CD4-positive, alpha-beta T cell treated with Interleukin-17A for 1 hour (primary cell): Measurements from ENCODE around the gene TPSD1.
"Not testable (repeated sequence)": the region's sequence is repeated elsewhere in the genome, so short reads cannot be mapped to it uniquely, and the experiment has no call there.

ENCODE experiments used
- DNase-seq: peaks from one replicate; pipeline ENCODE4 v3.0.0-alpha.2; 2020

TPSD1 gene

GRCh38 chr16:1283996-1284616, 28.2 kb downstream of the TPSD1 start:
- DNase-seq = no peak

GRCh38 chr16:1285669-1286512, 30.0 kb downstream of the TPSD1 start:
- no peak for DNase-seq

GRCh38 chr16:1286513-1287094, 30.7 kb downstream of the TPSD1 start:
- no peak for DNase-seq

- DNase-seq = no peak
These were observed 32.3 kb downstream of the TPSD1 start for GRCh38 chr16:1287982-1288670.

- DNase-seq = peak; percentile 23
These were observed 33.1 kb downstream of the TPSD1 start for GRCh38 chr16:1288813-1289476.

- no peak for DNase-seq
These were observed 33.6 kb downstream of the TPSD1 start for GRCh38 chr16:1289477-1289866.

GRCh38 chr16:1290063-1290501, 34.2 kb downstream of the TPSD1 start:
- DNase-seq = no peak

- no peak for DNase-seq
These were observed 35.1 kb downstream of the TPSD1 start for GRCh38 chr16:1290860-1291575.

GRCh38 chr16:1291576-1291974, 35.7 kb downstream of the TPSD1 start:
- no peak for DNase-seq

GRCh38 chr16:1292208-1292607, 36.3 kb downstream of the TPSD1 start:
- DNase-seq = not testable (repeated sequence)

GRCh38 chr16:1292808-1293207, 36.9 kb downstream of the TPSD1 start:
- not testable (repeated sequence) for DNase-seq

GRCh38 chr16:1293921-1294656, 38.2 kb downstream of the TPSD1 start:
- DNase-seq = no peak

- DNase-seq = no peak
These were observed 39.6 kb downstream of the TPSD1 start for GRCh38 chr16:1295465-1295864.

GRCh38 chr16:1296688-1297017, 40.8 kb downstream of the TPSD1 start:
- DNase-seq = not testable (repeated sequence)

GRCh38 chr16:1297018-1297696, 41.3 kb downstream of the TPSD1 start:
- no peak for DNase-seq

GRCh38 chr16:1298406-1298805, 42.5 kb downstream of the TPSD1 start:
- no peak for DNase-seq

GRCh38 chr16:1299012-1299867, 43.4 kb downstream of the TPSD1 start:
- DNase-seq = no peak

- no peak for DNase-seq
These were observed 44.0 kb downstream of the TPSD1 start for GRCh38 chr16:1299868-1300203.

- DNase-seq = peak; percentile 78
These were observed 45.0 kb downstream of the TPSD1 start for GRCh38 chr16:1300664-1301476.
